Stimulated activated naive CD4-positive, alpha-beta T cell (primary cell): ENCODE data around the gene MPHOSPH8.
"Not testable (repeated sequence)": the region's sequence is repeated elsewhere in the genome, so short reads cannot be mapped to it uniquely, and the experiment has no call there.

Source experiments
- DNase-seq, 6 experiments: peaks; one replicate each; lab custom pipeline; 2025; lab: John Stamatoyannopoulos, UW

The MPHOSPH8 gene

GRCh38 chr13:19624265-19624664 is 9.2 kb upstream of the MPHOSPH8 start:
- no peak for DNase-seq

GRCh38 chr13:19632915-19633478 is 462 bp upstream of the MPHOSPH8 start:
- DNase-seq, result no peak

- no peak for DNase-seq
Observed at GRCh38 chr13:19634256-19634740, 839 bp downstream of the MPHOSPH8 start.

- not testable (repeated sequence) for DNase-seq
Observed at GRCh38 chr13:19635926-19636325, 2.5 kb downstream of the MPHOSPH8 start.

- no peak for DNase-seq
Observed at GRCh38 chr13:19643652-19644051, 10.2 kb downstream of the MPHOSPH8 start.

- DNase-seq, result no peak
Observed at GRCh38 chr13:19645000-19645399, 11.5 kb downstream of the MPHOSPH8 start.

- DNase-seq, result no peak
Observed at GRCh38 chr13:19646063-19646462, 12.6 kb downstream of the MPHOSPH8 start.

GRCh38 chr13:19650742-19651141 is 17.3 kb downstream of the MPHOSPH8 start:
- DNase-seq, result no peak

GRCh38 chr13:19657872-19658591 is 24.6 kb downstream of the MPHOSPH8 start:
- no peak for DNase-seq

- no peak for DNase-seq
Observed at GRCh38 chr13:19658831-19659230, 25.4 kb downstream of the MPHOSPH8 start.

GRCh38 chr13:19661126-19661525 is 27.7 kb downstream of the MPHOSPH8 start:
- DNase-seq, result no peak

GRCh38 chr13:19661561-19661960 is 28.1 kb downstream of the MPHOSPH8 start:
- DNase-seq, result no peak

GRCh38 chr13:19663416-19663979 is 30.0 kb downstream of the MPHOSPH8 start:
- no peak for DNase-seq

GRCh38 chr13:19664481-19665230 is 31.2 kb downstream of the MPHOSPH8 start:
- no peak for DNase-seq

GRCh38 chr13:19665427-19665859 is 32.0 kb downstream of the MPHOSPH8 start:
- no peak for DNase-seq

GRCh38 chr13:19668778-19669177 is 35.3 kb downstream of the MPHOSPH8 start:
- no peak for DNase-seq

GRCh38 chr13:19670147-19670546 is 36.7 kb downstream of the MPHOSPH8 start:
- DNase-seq, result no peak

- no peak for DNase-seq
Observed at GRCh38 chr13:19672990-19673389, 39.5 kb downstream of the MPHOSPH8 start.

- DNase-seq, result no peak
Observed at GRCh38 chr13:19673473-19674430, 40.3 kb downstream of the MPHOSPH8 start.

GRCh38 chr13:19674898-19675297 is 41.4 kb downstream of the MPHOSPH8 start:
- no peak for DNase-seq

GRCh38 chr13:19676168-19676567 is 42.7 kb downstream of the MPHOSPH8 start:
- DNase-seq, result no peak
